SK-N-SH (cell line): ENCODE results near the gene TPSB2. TPM values are rescaled to one million over a fixed set of nuclear protein-coding genes. Genes with fewer than 3 reads are reported as not detected.

Source experiments
- CTCF ChIA-PET: fragments of 300-600, 350-600 bp; formaldehyde crosslinking; extraction: SDS; loops from one replicate; lab custom pipeline; 2021; lab: Yijun Ruan, JAX
- POLR2A ChIA-PET: fragments of 350-600 bp; sonication (Branson Sonifier 250); formaldehyde crosslinking; extraction: SDS; loops from one replicate; lab custom pipeline; 2020; ENCODE audit warnings: antibody characterized with exemption, inconsistent platforms; lab: Yijun Ruan, JAX
- DNase-seq: peaks from one replicate; pipeline ENCODE4 v3.0.0; 2012
- H2AFZ ChIP-seq: fragments of 200-600 bp; sonication (generic); 2 replicates; pipeline ENCODE4 v1.8.1; 2016; ENCODE audit warnings: antibody characterized with exemption, mild to moderate bottlenecking, low read depth
- H3F3A ChIP-seq: fragments of 200-600 bp; sonication (generic); replicated peaks from 2 replicates; pipeline ENCODE3; 2016; ENCODE audit warnings: antibody characterized with exemption, mild to moderate bottlenecking; ENCODE audit not compliant: insufficient read depth
- H3K27ac ChIP-seq, 2 experiments: fragments of 200-500 bp in 1 of 2; fragments of 200-600 bp in 1 of 2; sonication (Bioruptor generic) in 1 of 2; sonication (generic), shearing (Covaris generic) in 1 of 2; 2 replicates each; pipeline versions ENCODE4 v1.5.1 to v1.6.1; 2014 to 2016; ENCODE audit warnings: low read depth in 2 of 2, inconsistent platforms in 1 of 2, low read length in 1 of 2, mild to moderate bottlenecking in 1 of 2, mixed read lengths in 1 of 2
- H3K27me3 ChIP-seq: fragments of 200-600 bp; sonication (generic), shearing (Covaris generic); 2 replicates; pipeline ENCODE4 v1.6.1; 2016; ENCODE audit warnings: mixed run types; ENCODE audit not compliant: insufficient read depth
- H3K36me3 ChIP-seq, 2 experiments: fragments of 200-500 bp in 1 of 2; fragments of 200-600 bp in 1 of 2; sonication (Bioruptor generic) in 1 of 2; sonication (generic) in 1 of 2; replicated peaks in 1 of 2; 2 replicates each; pipeline versions ENCODE3 to v1.5.1; 2014 to 2016; ENCODE audit warnings: low read length in 1 of 2, mild to moderate bottlenecking in 1 of 2; ENCODE audit not compliant: insufficient read depth in 2 of 2, control insufficient read depth in 1 of 2
- H3K4me1 ChIP-seq, 2 experiments: fragments of 200-500 bp in 1 of 2; fragments of 200-600 bp in 1 of 2; sonication (Bioruptor generic) in 1 of 2; sonication (generic), shearing (Covaris generic) in 1 of 2; 2 replicates each; pipeline versions ENCODE4 v1.5.1 to v1.6.1; 2014 to 2016; ENCODE audit warnings: low read depth in 1 of 2, low read length in 1 of 2, mixed run types in 1 of 2; ENCODE audit not compliant: insufficient read depth in 2 of 2, control insufficient read depth in 1 of 2
- H3K4me2 ChIP-seq: fragments of 200-600 bp; sonication (generic), shearing (Covaris generic); 2 replicates; pipeline ENCODE4 v1.6.1; 2017; ENCODE audit warnings: mixed run types
- H3K4me3 ChIP-seq, 2 experiments: fragments of 200-500 bp in 1 of 2; fragments of 200-600 bp in 1 of 2; sonication (Bioruptor generic) in 1 of 2; sonication (generic), shearing (Covaris generic) in 1 of 2; 2 replicates each; pipeline versions ENCODE4 v1.5.1 to v1.8.1; 2014 to 2016; ENCODE audit warnings: low read depth in 2 of 2, inconsistent platforms in 1 of 2, low read length in 1 of 2, mild to moderate bottlenecking in 1 of 2, mixed read lengths in 1 of 2, moderate library complexity in 1 of 2
- H3K79me2 ChIP-seq: fragments of 200-600 bp; sonication (generic); 2 replicates; pipeline ENCODE4 v1.8.1; 2017; ENCODE audit warnings: mild to moderate bottlenecking; ENCODE audit not compliant: insufficient read depth
- H3K9ac ChIP-seq: fragments of 200-600 bp; sonication (generic); 2 replicates; pipeline ENCODE4 v1.6.1; 2017; ENCODE audit warnings: mixed run types
- H3K9me2 ChIP-seq: fragments of 200-600 bp; sonication (generic); 2 replicates; pipeline ENCODE4 v1.6.1; 2017; ENCODE audit warnings: mixed run types
- H3K9me3 ChIP-seq: fragments of 200-600 bp; sonication (generic); 2 replicates; pipeline ENCODE4 v1.6.1; 2017; ENCODE audit warnings: mixed run types, mild to moderate bottlenecking, moderate library complexity
- H4K20me1 ChIP-seq: fragments of 200-600 bp; sonication (generic); 2 replicates; pipeline ENCODE4 v1.6.1; 2017; ENCODE audit warnings: mild to moderate bottlenecking, mixed run types; ENCODE audit not compliant: insufficient read depth
- EP300 ChIP-seq, 2 experiments: IDR thresholded peaks; 2 replicates each; pipeline versions ENCODE4 v1.4.0 to v1.6.1; 2012; ENCODE audit warnings: borderline replicate concordance in 1 of 2, low read depth in 1 of 2, low read length in 1 of 2
- EZH2phosphoT487 ChIP-seq: fragments of 200-600 bp; sonication (generic); IDR thresholded peaks from 2 replicates; pipeline ENCODE4 v1.6.1; 2017; ENCODE audit warnings: low read depth, mixed run types, mild to moderate bottlenecking, antibody characterized with exemption, moderate library complexity, borderline replicate concordance
- FOXJ3 ChIP-seq: sonication (generic); formaldehyde crosslinking; IDR thresholded peaks from 2 replicates; pipeline ENCODE4 v1.5.1; 2020; ENCODE audit warnings: mild to moderate bottlenecking, missing genetic modification reagents
- FOXM1 ChIP-seq: IDR thresholded peaks from 2 replicates; pipeline ENCODE4 v1.4.0; 2012; ENCODE audit warnings: low read depth, mild to moderate bottlenecking
- JUND ChIP-seq: IDR thresholded peaks from 2 replicates; pipeline ENCODE4 v1.4.0; 2012
- MEF2A ChIP-seq: IDR thresholded peaks from 2 replicates; pipeline ENCODE4 v1.4.0; 2012; ENCODE audit warnings: low read depth, borderline replicate concordance
- NRF1 ChIP-seq: IDR thresholded peaks from 2 replicates; pipeline ENCODE4 v1.6.1; 2012; ENCODE audit warnings: low read depth, mild to moderate bottlenecking, low read length
- PBX3 ChIP-seq: IDR thresholded peaks from 2 replicates; pipeline ENCODE4; 2012
- POLR2AphosphoS5 ChIP-seq: IDR thresholded peaks from 2 replicates; pipeline ENCODE4 v1.6.1; 2012; ENCODE audit warnings: low read depth, low read length
- TCF12 ChIP-seq: IDR thresholded peaks from 2 replicates; pipeline ENCODE4 v1.4.0; 2012
- TEAD4 ChIP-seq: IDR thresholded peaks from 2 replicates; pipeline ENCODE4 v1.4.0; 2012; ENCODE audit warnings: mild to moderate bottlenecking, borderline replicate concordance; ENCODE audit not compliant: insufficient read depth
- YY1 ChIP-seq: IDR thresholded peaks from 2 replicates; pipeline ENCODE4 v1.4.0; 2012; ENCODE audit warnings: low read depth, mild to moderate bottlenecking
- WGBS: methylation state at CpG from one replicate; pipeline ENCODE4 v1.1.6; 2017; ENCODE audit warnings: low lambda C conversion rate; 5-methylcytosine and 5-hydroxymethylcytosine counted together
- polyA plus RNA-seq, 3 experiments: library from polyadenylated mRNA; depleted of rRNA; stranded (reverse); fragments of >200 nt; gene quantifications; 2 replicates each; pipeline ENCODE4 v1.2.3, GENCODE V29; 2012
- TF ChIP-seq, protein P1 (sequence below): fragments of 150-350 bp; IDR thresholded peaks from 2 replicates; pipeline ENCODE4 v1.6.1; 2016; ENCODE audit warnings: mild to moderate bottlenecking, low read depth, low read length
- TF ChIP-seq, protein P2 (sequence below): IDR thresholded peaks from 2 replicates; pipeline ENCODE4 v1.4.0; 2012; ENCODE audit warnings: low read depth, borderline replicate concordance
- TF ChIP-seq, protein P3 (sequence below): IDR thresholded peaks from 2 replicates; pipeline ENCODE4 v1.6.1; 2012; ENCODE audit warnings: mild to moderate bottlenecking, low read depth, low read length, moderate library complexity

TPSB2 gene
- polyA plus RNA-seq, 1 of the 3 experiments (the other 2 are of a cell fraction), result not detected

DNA sequence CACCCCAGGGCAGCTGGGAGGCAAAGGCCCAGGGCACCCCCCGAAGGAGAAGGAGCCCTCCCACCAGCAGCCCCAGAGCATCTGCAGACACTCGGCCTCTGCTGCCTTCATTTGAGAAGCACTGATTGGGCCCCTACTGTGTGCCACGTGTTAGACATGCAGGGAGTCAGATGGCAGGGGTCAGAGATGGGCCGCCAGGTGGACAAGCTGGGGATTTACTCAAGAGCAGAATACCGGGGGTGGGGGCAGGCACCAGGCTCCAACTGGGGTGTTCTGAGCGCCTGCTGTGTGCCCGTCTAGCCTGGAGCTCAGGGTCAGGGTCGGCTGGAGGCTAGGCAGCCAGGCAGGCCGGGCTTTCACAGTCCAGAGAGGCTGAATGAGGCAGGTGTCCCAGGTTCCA is 23.7 kb downstream of the TPSB2 start:
- Histone ChIP-seq H3K4me3 (no peak overlapping the region), H3F3A (no peaks in the 10 kb centered on the region), H3K9me3 (no peaks in the 10 kb centered on the region), H3K79me2 (no peaks in the 10 kb centered on the region), H3K36me3 (no peaks in the 10 kb centered on the region), H3K9me2 (no peaks in the 10 kb centered on the region), H3K27ac (no peak overlapping the region), H3K9ac (no peak overlapping the region), H4K20me1 (0 out of 2 replicates have a peak, but pooled peaks cover 2% of the 10 kb centered on the region), H3K4me1 (no peaks in the 10 kb centered on the region), H2AFZ (no peak overlapping the region), H3K27me3 (peaks cover 75% of the 10 kb centered on the region), H3K4me2 (no peak overlapping the region)
- WGBS, result 10% methylated on average over 2 of the region's 9 CpGs
- POLR2A ChIA-PET, result interaction anchor here (1.0 kb wide), 1 partner anchor 94 kb away, joined by 3 read pairs; no protein-coding TSS in a partner anchor
- DNase-seq, result no peak
- TF ChIP-seq, protein P1, sequence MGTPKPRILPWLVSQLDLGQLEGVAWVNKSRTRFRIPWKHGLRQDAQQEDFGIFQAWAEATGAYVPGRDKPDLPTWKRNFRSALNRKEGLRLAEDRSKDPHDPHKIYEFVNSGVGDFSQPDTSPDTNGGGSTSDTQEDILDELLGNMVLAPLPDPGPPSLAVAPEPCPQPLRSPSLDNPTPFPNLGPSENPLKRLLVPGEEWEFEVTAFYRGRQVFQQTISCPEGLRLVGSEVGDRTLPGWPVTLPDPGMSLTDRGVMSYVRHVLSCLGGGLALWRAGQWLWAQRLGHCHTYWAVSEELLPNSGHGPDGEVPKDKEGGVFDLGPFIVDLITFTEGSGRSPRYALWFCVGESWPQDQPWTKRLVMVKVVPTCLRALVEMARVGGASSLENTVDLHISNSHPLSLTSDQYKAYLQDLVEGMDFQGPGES, result no peak
- TF ChIP-seq, protein P2, sequence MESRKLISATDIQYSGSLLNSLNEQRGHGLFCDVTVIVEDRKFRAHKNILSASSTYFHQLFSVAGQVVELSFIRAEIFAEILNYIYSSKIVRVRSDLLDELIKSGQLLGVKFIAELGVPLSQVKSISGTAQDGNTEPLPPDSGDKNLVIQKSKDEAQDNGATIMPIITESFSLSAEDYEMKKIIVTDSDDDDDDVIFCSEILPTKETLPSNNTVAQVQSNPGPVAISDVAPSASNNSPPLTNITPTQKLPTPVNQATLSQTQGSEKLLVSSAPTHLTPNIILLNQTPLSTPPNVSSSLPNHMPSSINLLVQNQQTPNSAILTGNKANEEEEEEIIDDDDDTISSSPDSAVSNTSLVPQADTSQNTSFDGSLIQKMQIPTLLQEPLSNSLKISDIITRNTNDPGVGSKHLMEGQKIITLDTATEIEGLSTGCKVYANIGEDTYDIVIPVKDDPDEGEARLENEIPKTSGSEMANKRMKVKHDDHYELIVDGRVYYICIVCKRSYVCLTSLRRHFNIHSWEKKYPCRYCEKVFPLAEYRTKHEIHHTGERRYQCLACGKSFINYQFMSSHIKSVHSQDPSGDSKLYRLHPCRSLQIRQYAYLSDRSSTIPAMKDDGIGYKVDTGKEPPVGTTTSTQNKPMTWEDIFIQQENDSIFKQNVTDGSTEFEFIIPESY, result no peak
- TF ChIP-seq TCF12 (no peak), MEF2A (no peak), POLR2AphosphoS5 (no peak), FOXM1 (no peak)
- TF ChIP-seq, protein P3, sequence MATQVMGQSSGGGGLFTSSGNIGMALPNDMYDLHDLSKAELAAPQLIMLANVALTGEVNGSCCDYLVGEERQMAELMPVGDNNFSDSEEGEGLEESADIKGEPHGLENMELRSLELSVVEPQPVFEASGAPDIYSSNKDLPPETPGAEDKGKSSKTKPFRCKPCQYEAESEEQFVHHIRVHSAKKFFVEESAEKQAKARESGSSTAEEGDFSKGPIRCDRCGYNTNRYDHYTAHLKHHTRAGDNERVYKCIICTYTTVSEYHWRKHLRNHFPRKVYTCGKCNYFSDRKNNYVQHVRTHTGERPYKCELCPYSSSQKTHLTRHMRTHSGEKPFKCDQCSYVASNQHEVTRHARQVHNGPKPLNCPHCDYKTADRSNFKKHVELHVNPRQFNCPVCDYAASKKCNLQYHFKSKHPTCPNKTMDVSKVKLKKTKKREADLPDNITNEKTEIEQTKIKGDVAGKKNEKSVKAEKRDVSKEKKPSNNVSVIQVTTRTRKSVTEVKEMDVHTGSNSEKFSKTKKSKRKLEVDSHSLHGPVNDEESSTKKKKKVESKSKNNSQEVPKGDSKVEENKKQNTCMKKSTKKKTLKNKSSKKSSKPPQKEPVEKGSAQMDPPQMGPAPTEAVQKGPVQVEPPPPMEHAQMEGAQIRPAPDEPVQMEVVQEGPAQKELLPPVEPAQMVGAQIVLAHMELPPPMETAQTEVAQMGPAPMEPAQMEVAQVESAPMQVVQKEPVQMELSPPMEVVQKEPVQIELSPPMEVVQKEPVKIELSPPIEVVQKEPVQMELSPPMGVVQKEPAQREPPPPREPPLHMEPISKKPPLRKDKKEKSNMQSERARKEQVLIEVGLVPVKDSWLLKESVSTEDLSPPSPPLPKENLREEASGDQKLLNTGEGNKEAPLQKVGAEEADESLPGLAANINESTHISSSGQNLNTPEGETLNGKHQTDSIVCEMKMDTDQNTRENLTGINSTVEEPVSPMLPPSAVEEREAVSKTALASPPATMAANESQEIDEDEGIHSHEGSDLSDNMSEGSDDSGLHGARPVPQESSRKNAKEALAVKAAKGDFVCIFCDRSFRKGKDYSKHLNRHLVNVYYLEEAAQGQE, result no peak
- CTCF ChIA-PET, result interaction anchor here (0.6 to 2.1 kb wide), 3 partner anchors 8 to 11 kb away, joined by 3 to 5 read pairs (median 3); no protein-coding TSS in a partner anchor

DNA sequence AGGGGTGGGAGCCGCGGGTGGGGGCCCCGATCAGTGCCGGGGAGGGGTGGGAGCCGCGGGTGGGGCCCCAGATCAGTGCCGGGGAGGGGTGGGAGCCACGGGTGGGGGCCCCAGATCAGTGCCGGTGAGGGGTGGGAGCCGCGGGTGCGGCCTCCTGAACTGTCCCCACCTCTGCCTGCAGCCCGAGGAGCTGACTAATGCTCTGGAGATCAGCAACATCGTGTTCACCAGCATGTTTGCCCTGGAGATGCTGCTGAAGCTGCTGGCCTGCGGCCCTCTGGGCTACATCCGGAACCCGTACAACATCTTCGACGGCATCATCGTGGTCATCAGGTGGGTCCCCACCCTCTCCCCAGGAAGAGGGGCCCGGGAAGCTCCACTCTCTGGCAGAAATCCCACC is 25.1 kb downstream of the TPSB2 start:
- POLR2A ChIA-PET, result no interaction called here
- H3K27ac ChIP-seq, result no peak overlapping the region
- no peaks in the 10 kb centered on the region for H3K4me1 ChIP-seq
- H3K4me3 ChIP-seq, result no peak overlapping the region
- H3F3A ChIP-seq, result no peaks in the 10 kb centered on the region
- H3K9me2 ChIP-seq, result no peaks in the 10 kb centered on the region
- WGBS, result 35% methylated on average over 5 of the region's 21 CpGs
- no peaks in the 10 kb centered on the region for H3K36me3 ChIP-seq
- no peak overlapping the region for H3K4me2 ChIP-seq
- no peaks in the 10 kb centered on the region for H3K79me2 ChIP-seq
- H2AFZ ChIP-seq, result no peak overlapping the region
- no peak overlapping the region for H3K9ac ChIP-seq
- 0 out of 2 replicates have a peak, but pooled peaks cover 2% of the 10 kb centered on the region for H4K20me1 ChIP-seq
- DNase-seq, result no peak
- peaks cover 76% of the 10 kb centered on the region for H3K27me3 ChIP-seq
- no peaks in the 10 kb centered on the region for H3K9me3 ChIP-seq
- CTCF ChIA-PET, result interaction anchor here (0.7 to 2.1 kb wide), 5 partner anchors 9 to 147 kb away, joined by 3 to 5 read pairs (median 5); no protein-coding TSS in a partner anchor
- TF ChIP-seq FOXJ3 (CRISPR knock-in tag), result no peak
- TF ChIP-seq PBX3, result no peak
- TF ChIP-seq TEAD4, result no peak
- TF ChIP-seq FOXM1, result no peak
- no peak for TF ChIP-seq YY1
- TF ChIP-seq NRF1, result no peak
- no peak for TF ChIP-seq EZH2phosphoT487
- TF ChIP-seq JUND, result no peak
- no peak for TF ChIP-seq EP300 (IDR thresholded peaks at IDR 0.05; ENCODE audit: borderline replicate concordance in 1 of 2, low read depth in 1 of 2, low read length in 1 of 2)
- TF ChIP-seq, protein P2, result no peak
- TF ChIP-seq POLR2AphosphoS5, result no peak
